OCI-LY3 (cell line): ENCODE measurements around the gene FOCAD.

Source experiments
- CTCF ChIP-seq: fragments of 200-600, 300-600 bp; sonication (generic); IDR thresholded peaks from 2 replicates; pipeline ENCODE4 v1.5.1; 2014; ENCODE audit warnings: antibody characterized with exemption, low read length, low read depth
- EZH2phosphoT487 ChIP-seq: fragments of 200-600 bp; shearing (Covaris generic); IDR thresholded peaks from 2 replicates; pipeline ENCODE4 v1.6.1; 2018; ENCODE audit warnings: antibody characterized with exemption, mixed run types, low read depth

- no peak for TF ChIP-seq CTCF
- TF ChIP-seq EZH2phosphoT487 = no peak
These were observed 60.1 kb downstream of the FOCAD start for GRCh38 chr9:20744036-20744630.
